Neural progenitor cell (in vitro differentiated cells): ENCODE measurements around the gene PLA2G5. TPM values are rescaled to one million over a fixed set of nuclear protein-coding genes. Genes with fewer than 3 reads are reported as not detected.

Experiments
- DNase-seq: peaks from one replicate; pipeline ENCODE4 v3.0.0-alpha.2; 2016; ENCODE audit warnings: low spot score
- H2AFZ ChIP-seq: fragments of 200-600 bp; sonication (generic); replicated peaks from 2 replicates; pipeline ENCODE4 v1.6.1; 2016; ENCODE audit warnings: antibody characterized with exemption
- H3F3A ChIP-seq: fragments of 200-600 bp; sonication (generic); 2 replicates; pipeline ENCODE4 v1.6.1; 2016; ENCODE audit warnings: antibody characterized with exemption, low read depth
- H3K27ac ChIP-seq: fragments of 200-600 bp; sonication (generic); 2 replicates; pipeline ENCODE4 v1.5.1; 2016; ENCODE audit warnings: mild to moderate bottlenecking
- H3K27me3 ChIP-seq: fragments of 200-600 bp; sonication (generic); 2 replicates; pipeline ENCODE4 v1.6.1; 2016; ENCODE audit warnings: mild to moderate bottlenecking, moderate library complexity
- H3K36me3 ChIP-seq: fragments of 200-600 bp; sonication (generic); 2 replicates; pipeline ENCODE4 v1.5.1; 2016
- H3K4me1 ChIP-seq: fragments of 200-600 bp; sonication (generic); 2 replicates; pipeline ENCODE4 v1.6.1; 2016; ENCODE audit warnings: mixed run types
- H3K4me2 ChIP-seq: fragments of 200-600 bp; sonication (generic); 2 replicates; pipeline ENCODE4 v1.6.1; 2016
- H3K4me3 ChIP-seq: fragments of 200-600 bp; sonication (generic); 2 replicates; pipeline ENCODE4 v1.5.1; 2016
- H3K79me2 ChIP-seq: fragments of 200-600 bp; sonication (generic); 2 replicates; pipeline ENCODE4 v1.6.1; 2016; ENCODE audit warnings: low read depth
- H3K9ac ChIP-seq: fragments of 200-600 bp; sonication (generic); 2 replicates; pipeline ENCODE4 v1.6.1; 2016
- H3K9me3 ChIP-seq: fragments of 200-600 bp; sonication (generic); 2 replicates; pipeline ENCODE4 v1.5.1; 2016; ENCODE audit warnings: low read depth
- H4K20me1 ChIP-seq: fragments of 200-600 bp; sonication (generic); 2 replicates; pipeline ENCODE4 v1.6.1; 2016; ENCODE audit warnings: low read depth
- H3K27ac Mint-ChIP-seq: 3 replicates; pipeline ENCODE4 v1.8.0; 2021; ENCODE audit warnings: mixed read lengths
- H3K27me3 Mint-ChIP-seq: 2 replicates; pipeline ENCODE4 v1.8.0; 2022; ENCODE audit warnings: low read depth, mild to moderate bottlenecking, inconsistent platforms, moderate library complexity, mixed read lengths; ENCODE audit not compliant: insufficient read depth
- H3K36me3 Mint-ChIP-seq: 3 replicates; pipeline ENCODE4 v1.8.0; 2021; ENCODE audit warnings: mixed read lengths
- H3K4me1 Mint-ChIP-seq: 3 replicates; pipeline ENCODE4 v1.8.0; 2021; ENCODE audit warnings: mixed read lengths
- H3K4me3 Mint-ChIP-seq: 3 replicates; pipeline ENCODE4 v1.8.0; 2021; ENCODE audit warnings: mild to moderate bottlenecking, moderate library complexity, mixed read lengths
- H3K9me3 Mint-ChIP-seq: 3 replicates; pipeline ENCODE4 v1.8.0; 2020; ENCODE audit warnings: mixed read lengths
- EZH2 ChIP-seq: fragments of 200-600 bp; sonication (generic); IDR thresholded peaks from 2 replicates; pipeline ENCODE4 v1.6.1; 2017; ENCODE audit warnings: antibody characterized with exemption, mild to moderate bottlenecking, moderate library complexity
- EZH2phosphoT487 ChIP-seq: fragments of 200-600 bp; sonication (generic); IDR thresholded peaks from 2 replicates; pipeline ENCODE4 v1.6.1; 2017; ENCODE audit warnings: antibody characterized with exemption
- total RNA-seq: library from RNA; depleted of rRNA; stranded (reverse); fragments of >200 nt; gene quantifications from 2 replicates; pipeline ENCODE4 v1.2.3, GENCODE V29; 2015; ENCODE audit warnings: low replicate concordance
- TF ChIP-seq, protein P1 (sequence below): fragments of 200-600 bp; sonication (generic); IDR thresholded peaks from 2 replicates; pipeline ENCODE4 v1.5.1; 2017; ENCODE audit warnings: antibody characterized with exemption, mild to moderate bottlenecking

Gene PLA2G5
- total RNA-seq, 1 donor from 2014 or later, result not detected

DNA sequence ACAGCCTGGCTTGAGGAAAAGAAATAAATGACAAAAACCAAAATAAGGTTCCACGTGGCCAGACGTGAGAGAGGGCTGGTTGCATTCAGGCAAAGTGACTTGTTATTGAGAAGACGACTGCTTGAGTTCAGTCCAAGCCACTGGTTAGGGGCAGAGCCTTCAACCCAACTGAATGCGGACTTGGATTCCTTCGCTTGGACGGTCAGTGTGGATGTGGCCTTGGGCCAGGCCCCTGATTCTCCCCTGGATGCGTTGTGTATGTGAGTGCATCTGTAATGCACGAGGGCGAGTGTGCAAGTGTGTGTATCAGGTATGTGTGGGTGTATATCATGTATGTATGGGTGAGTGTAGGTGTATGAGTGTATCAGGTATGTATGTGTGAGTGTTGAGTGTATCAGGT is 71.0 kb downstream of the PLA2G5 start:
- Histone ChIP-seq H3K4me1 (no peaks in the 10 kb centered on the region), H3K9me3 (no peaks in the 10 kb centered on the region), H4K20me1 (no peaks in the 10 kb centered on the region), H3K4me3 (no peak overlapping the region), H3K9ac (no peak overlapping the region), H3K27ac (no peak overlapping the region), H3K4me2 (no peak overlapping the region), H2AFZ (no peak overlapping the region), H3K79me2 (no peaks in the 10 kb centered on the region), H3K27me3 (no peaks in the 10 kb centered on the region), H3F3A (no peaks in the 10 kb centered on the region), H3K36me3 (no peaks in the 10 kb centered on the region)
- DNase-seq, result no peak
- Mint-ChIP-seq H3K4me1 (no peaks in the 10 kb centered on the region), H3K27me3 (peaks cover 5% of the 10 kb centered on the region), H3K27ac (no peak overlapping the region), H3K36me3 (no peaks in the 10 kb centered on the region), H3K9me3 (no peaks in the 10 kb centered on the region), H3K4me3 (no peak overlapping the region)
- TF ChIP-seq, protein P1, sequence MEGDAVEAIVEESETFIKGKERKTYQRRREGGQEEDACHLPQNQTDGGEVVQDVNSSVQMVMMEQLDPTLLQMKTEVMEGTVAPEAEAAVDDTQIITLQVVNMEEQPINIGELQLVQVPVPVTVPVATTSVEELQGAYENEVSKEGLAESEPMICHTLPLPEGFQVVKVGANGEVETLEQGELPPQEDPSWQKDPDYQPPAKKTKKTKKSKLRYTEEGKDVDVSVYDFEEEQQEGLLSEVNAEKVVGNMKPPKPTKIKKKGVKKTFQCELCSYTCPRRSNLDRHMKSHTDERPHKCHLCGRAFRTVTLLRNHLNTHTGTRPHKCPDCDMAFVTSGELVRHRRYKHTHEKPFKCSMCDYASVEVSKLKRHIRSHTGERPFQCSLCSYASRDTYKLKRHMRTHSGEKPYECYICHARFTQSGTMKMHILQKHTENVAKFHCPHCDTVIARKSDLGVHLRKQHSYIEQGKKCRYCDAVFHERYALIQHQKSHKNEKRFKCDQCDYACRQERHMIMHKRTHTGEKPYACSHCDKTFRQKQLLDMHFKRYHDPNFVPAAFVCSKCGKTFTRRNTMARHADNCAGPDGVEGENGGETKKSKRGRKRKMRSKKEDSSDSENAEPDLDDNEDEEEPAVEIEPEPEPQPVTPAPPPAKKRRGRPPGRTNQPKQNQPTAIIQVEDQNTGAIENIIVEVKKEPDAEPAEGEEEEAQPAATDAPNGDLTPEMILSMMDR, result no peak
- TF ChIP-seq EZH2phosphoT487, result no peak
- TF ChIP-seq EZH2, result no peak

DNA sequence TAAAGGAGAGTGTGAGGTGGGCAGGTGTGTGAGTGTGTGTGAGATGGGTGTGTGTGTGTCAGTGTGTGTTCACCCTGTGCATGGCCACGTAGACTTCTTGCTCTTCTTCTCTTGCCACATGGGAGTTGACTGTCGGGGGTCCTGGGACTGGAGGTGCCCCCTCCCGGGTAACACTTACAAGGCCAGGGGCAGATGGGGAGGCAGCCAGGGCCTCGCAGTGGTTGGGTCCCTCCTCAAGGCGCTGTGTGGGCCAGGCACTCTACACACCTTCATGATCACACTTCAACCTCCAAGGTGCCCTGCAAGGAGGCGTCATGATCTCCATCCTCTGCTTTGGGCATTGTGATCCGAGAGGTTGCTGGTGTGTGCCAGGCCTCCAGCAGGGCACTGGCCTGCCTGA is 71.5 kb downstream of the PLA2G5 start:
- Histone ChIP-seq H3K36me3 (no peaks in the 10 kb centered on the region), H4K20me1 (no peaks in the 10 kb centered on the region), H3K4me2 (no peak overlapping the region), H3K9ac (no peak overlapping the region), H3F3A (no peaks in the 10 kb centered on the region), H2AFZ (no peak overlapping the region), H3K79me2 (no peaks in the 10 kb centered on the region), H3K4me1 (no peaks in the 10 kb centered on the region), H3K27ac (no peak overlapping the region), H3K4me3 (no peak overlapping the region), H3K9me3 (no peaks in the 10 kb centered on the region), H3K27me3 (no peaks in the 10 kb centered on the region)
- H3K36me3 Mint-ChIP-seq, result no peaks in the 10 kb centered on the region
- no peaks in the 10 kb centered on the region for H3K9me3 Mint-ChIP-seq
- no peaks in the 10 kb centered on the region for H3K4me1 Mint-ChIP-seq
- H3K4me3 Mint-ChIP-seq, result no peak overlapping the region
- no peak for DNase-seq
- no peak overlapping the region for H3K27ac Mint-ChIP-seq
- TF ChIP-seq EZH2phosphoT487 (no peak), EZH2 (no peak)
- TF ChIP-seq, protein P1, result no peak
- peaks cover 5% of the 10 kb centered on the region for H3K27me3 Mint-ChIP-seq

Other genes with a start within 250 kb of the PLA2G5 start
- 22.3 and 28.6 TPM in 2 replicates for gene OTUD3, start 187.8 kb upstream of the PLA2G5 start, total RNA-seq
- gene PLA2G2E, start 146.6 kb upstream of the PLA2G5 start, total RNA-seq, result not detected in 2 replicates
- not detected in 2 replicates for gene PLA2G2A, start 90.6 kb upstream of the PLA2G5 start, total RNA-seq
- gene PLA2G2D, start 49.3 kb downstream of the PLA2G5 start, total RNA-seq, result not detected in 2 replicates
- not detected in 2 replicates for gene PLA2G2F, start 69.1 kb downstream of the PLA2G5 start, total RNA-seq
- gene UBXN10, start 115.9 kb downstream of the PLA2G5 start, total RNA-seq, result 0.37 and 0.43 TPM in 2 replicates
- gene PLA2G2C, start 116.3 kb downstream of the PLA2G5 start, total RNA-seq, result not detected in 2 replicates
- gene VWA5B1, start 220.7 kb downstream of the PLA2G5 start, total RNA-seq, result not detected in 2 replicates